Measurements from ENCODE around the gene GALNT1.

The GALNT1 gene

GRCh38 chr18:35749701-35750100, 168.2 kb downstream of the GALNT1 start:
- FAIRE-seq (no peak), DNase-seq (ENCODE audit: low spot score) (no peak)

GRCh38 chr18:35750929-35751328, 169.4 kb downstream of the GALNT1 start:
- FAIRE-seq (no peak), DNase-seq (ENCODE audit: low spot score) (no peak)

GRCh38 chr18:35753306-35753910, 171.9 kb downstream of the GALNT1 start:
- no peak for FAIRE-seq

GRCh38 chr18:35754464-35754863, 172.9 kb downstream of the GALNT1 start:
- no peak for FAIRE-seq
- DNase-seq (ENCODE audit: low spot score): no peak

More at GRCh38 chr18:35753306-35753910, 171.9 kb downstream of the GALNT1 start:
- DNase-seq (ENCODE audit: low spot score): no peak

GRCh38 chr18:35755369-35755768, 173.8 kb downstream of the GALNT1 start:
- no peak for FAIRE-seq

GRCh38 chr18:35756506-35757117, 175.1 kb downstream of the GALNT1 start:
- FAIRE-seq (no peak), DNase-seq (ENCODE audit: low spot score) (peak; percentile 53)

More at GRCh38 chr18:35755369-35755768, 173.8 kb downstream of the GALNT1 start:
- DNase-seq (ENCODE audit: low spot score): no peak

All from urothelium cell line (cell line).